ENCODE results near the gene ADAMTS19. TPM values are rescaled to one million over a fixed set of nuclear protein-coding genes. Genes with fewer than 3 reads are reported as not detected.

The ADAMTS19 gene
- total RNA-seq, 6 experiments from 2014 or later: not detected

GRCh38 chr5:129743541-129744187, 283.6 kb downstream of the ADAMTS19 start:
- no peak overlapping the region for H3K4me3 Mint-ChIP-seq
- H3K9me3 Mint-ChIP-seq: peaks cover 19% of the 10 kb centered on the region; the same call in 1 of the 2 replicates
- H3K27ac Mint-ChIP-seq: no peak overlapping the region
- peaks cover 2% of the 10 kb centered on the region; the same call in 1 of the 2 replicates for H3K27me3 Mint-ChIP-seq (ENCODE audit: insufficient read depth)
- H3K36me3 Mint-ChIP-seq (ENCODE audit: low read depth): no peaks in the 10 kb centered on the region
- no peak for TF ChIP-seq CTCF (IDR thresholded peaks at IDR 0.05)
- H3K4me1 Mint-ChIP-seq (ENCODE audit: low read depth): no peaks in the 10 kb centered on the region
- DNase-seq: no peak

GRCh38 chr5:129745997-129746396, 285.9 kb downstream of the ADAMTS19 start:
- Mint-ChIP-seq H3K27me3 (ENCODE audit: insufficient read depth) (peaks cover 2% of the 10 kb centered on the region; the same call in 1 of the 2 replicates), H3K36me3 (ENCODE audit: low read depth) (no peaks in the 10 kb centered on the region), H3K9me3 (peaks cover 19% of the 10 kb centered on the region; the same call in 1 of the 2 replicates), H3K4me3 (no peak overlapping the region), H3K4me1 (ENCODE audit: low read depth) (no peaks in the 10 kb centered on the region), H3K27ac (no peak overlapping the region)
- no peak for TF ChIP-seq CTCF (IDR thresholded peaks at IDR 0.05)
- no peak for DNase-seq

- DNase-seq: no peak
- no peak for TF ChIP-seq CTCF (IDR thresholded peaks at IDR 0.05)
- Mint-ChIP-seq H3K4me3 (no peak overlapping the region), H3K4me1 (ENCODE audit: low read depth) (no peaks in the 10 kb centered on the region), H3K27ac (no peak overlapping the region), H3K36me3 (ENCODE audit: low read depth) (no peaks in the 10 kb centered on the region), H3K9me3 (peaks cover 16% of the 10 kb centered on the region; the same call in 1 of the 2 replicates), H3K27me3 (ENCODE audit: insufficient read depth) (peaks cover 2% of the 10 kb centered on the region; the same call in 1 of the 2 replicates)
Measured at GRCh38 chr5:129746876-129747275, 286.8 kb downstream of the ADAMTS19 start.

- no peak for TF ChIP-seq CTCF (IDR thresholded peaks at IDR 0.05)
- Mint-ChIP-seq H3K36me3 (ENCODE audit: low read depth) (no peaks in the 10 kb centered on the region), H3K4me3 (no peak within 1 kb of the TSS), H3K9me3 (peaks cover 20% of the 10 kb centered on the region; the same call in 1 of the 2 replicates), H3K27ac (no peak within 1 kb of the TSS), H3K4me1 (ENCODE audit: low read depth) (no peaks in the 10 kb centered on the region), H3K27me3 (ENCODE audit: insufficient read depth) (peaks cover 2% of the 10 kb centered on the region; the same call in 1 of the 2 replicates)
- no peak for DNase-seq
Measured at GRCh38 chr5:129747572-129748407, 287.7 kb downstream of the ADAMTS19 start, which contains the start of gene MINAR2. MINAR2 (plus strand) TSS chr5:129748094; CDS start chr5:129748191, 97 bp downstream.

GRCh38 chr5:129748913-129749880, 289.1 kb downstream of the ADAMTS19 start:
- Mint-ChIP-seq H3K4me1 (ENCODE audit: low read depth) (no peaks in the 10 kb centered on the region), H3K36me3 (ENCODE audit: low read depth) (no peaks in the 10 kb centered on the region), H3K27ac (no peak overlapping the region), H3K4me3 (no peak overlapping the region), H3K27me3 (ENCODE audit: insufficient read depth) (peaks cover 2% of the 10 kb centered on the region; the same call in 1 of the 2 replicates), H3K9me3 (peaks cover 16% of the 10 kb centered on the region; the same call in 1 of the 2 replicates)
- no peak for TF ChIP-seq CTCF (IDR thresholded peaks at IDR 0.05)
- no peak for DNase-seq
